Measurements from ENCODE around the gene TMPRSS6. TPM values are rescaled to one million over a fixed set of nuclear protein-coding genes. Genes with fewer than 3 reads are reported as not detected.

The TMPRSS6 gene
- total and polyA plus RNA-seq, 2 donors (not counting 1 experiment from before 2014, with no cell fraction given) = 0.03 TPM; not detected in 1

- peaks cover 10% of the 10 kb centered on the region for H3K4me1 Mint-ChIP-seq
- H3K27ac ChIP-seq (ENCODE audit: low read length in 2 of 2) = no peak overlapping the region
- H4K20me1 ChIP-seq (ENCODE audit: control insufficient read depth, insufficient read depth, low read length, poor library complexity, severe bottlenecking) = no peaks in the 10 kb centered on the region
- H2AFZ ChIP-seq (ENCODE audit: insufficient read depth, low read depth, low read length, poor library complexity, severe bottlenecking) = no peak overlapping the region
- intact Hi-C loops (cut with micrococcal nuclease) = no loop called here
- H3K9me3 ChIP-seq (ENCODE audit: control extremely low read depth in 1 of 3, control insufficient read depth in 2 of 3, insufficient read depth in 1 of 3, low read length in 2 of 3) = no peaks in the 10 kb centered on the region
- POLR2A ChIA-PET = no interaction called here
- no peaks in the 10 kb centered on the region for H3K27me3 Mint-ChIP-seq
- H3K4me1 ChIP-seq (ENCODE audit: control insufficient read depth in 2 of 2, insufficient read depth in 2 of 2, low read length in 2 of 2) = peaks cover 3 to 12% of the 10 kb centered on the region in 2 donors
- DNase-seq = no peak
- CTCF ChIA-PET = no interaction called here
- H3K79me2 ChIP-seq (ENCODE audit: control insufficient read depth, insufficient read depth, low read length) = no peaks in the 10 kb centered on the region
- H3K9ac ChIP-seq (ENCODE audit: low read length) = no peak overlapping the region
- TF ChIP-seq CTCF (IDR thresholded peaks at IDR 0.05) = no peak
- TF ChIP-seq EZH2 (IDR thresholded peaks at IDR 0.05; ENCODE audit: borderline replicate concordance, insufficient read depth, low read depth, low read length, poor library complexity, severe bottlenecking) = no peak
- H3K4me3 ChIP-seq (ENCODE audit: control extremely low read depth in 1 of 5, extremely low read depth in 1 of 5, insufficient read depth in 1 of 5, low read depth in 2 of 5, low read length in 4 of 5) = no peak overlapping the region
- WGBS (ENCODE audit: insufficient coverage) = 85% methylated on average over 8 of the region's 9 CpGs
- no peak overlapping the region for H3K4me3 Mint-ChIP-seq
- no peak overlapping the region for H3K27ac Mint-ChIP-seq
- peaks cover 0 to 36% of the 10 kb centered on the region in 2 experiments for H3K36me3 ChIP-seq (replicated peaks in 1 of 2; ENCODE audit: control extremely low read depth in 1 of 2, control insufficient read depth in 1 of 2, extremely low read depth in 1 of 2, insufficient read depth in 2 of 2, low read length in 1 of 2)
- H3K9me3 Mint-ChIP-seq (ENCODE audit: insufficient read depth) = no peaks in the 10 kb centered on the region
- no peaks in the 10 kb centered on the region for H3K27me3 ChIP-seq (replicated peaks in 1 of 4; ENCODE audit: control extremely low read depth in 1 of 4, control insufficient read depth in 3 of 4, insufficient read depth in 4 of 4, low read length in 3 of 4)
- ATAC-seq (ENCODE audit: low read depth) = no peak
- no peak overlapping the region for H3K4me2 ChIP-seq (replicated peaks; ENCODE audit: low read depth, low read length, poor library complexity, severe bottlenecking)
Observed at GRCh38 chr22:37057226-37057625, 52.3 kb downstream of the TMPRSS6 start.

GRCh38 chr22:37056246-37056645, 53.3 kb downstream of the TMPRSS6 start:
- Histone ChIP-seq H2AFZ (ENCODE audit: insufficient read depth, low read depth, low read length, poor library complexity, severe bottlenecking) (no peak overlapping the region), H3K9ac (ENCODE audit: low read length) (no peak overlapping the region), H4K20me1 (ENCODE audit: control insufficient read depth, insufficient read depth, low read length, poor library complexity, severe bottlenecking) (no peaks in the 10 kb centered on the region), H3K4me3 (ENCODE audit: control extremely low read depth in 1 of 5, extremely low read depth in 1 of 5, insufficient read depth in 1 of 5, low read depth in 2 of 5, low read length in 4 of 5) (no peak overlapping the region), H3K79me2 (ENCODE audit: control insufficient read depth, insufficient read depth, low read length) (no peaks in the 10 kb centered on the region), H3K27ac (ENCODE audit: low read length in 2 of 2) (no peak overlapping the region), H3K4me1 (ENCODE audit: control insufficient read depth in 2 of 2, insufficient read depth in 2 of 2, low read length in 2 of 2) (peaks cover 7 to 17% of the 10 kb centered on the region in 2 donors), H3K36me3 (replicated peaks in 1 of 2; ENCODE audit: control extremely low read depth in 1 of 2, control insufficient read depth in 1 of 2, extremely low read depth in 1 of 2, insufficient read depth in 2 of 2, low read length in 1 of 2) (peaks cover 0 to 36% of the 10 kb centered on the region in 2 experiments), H3K27me3 (replicated peaks in 1 of 4; ENCODE audit: control extremely low read depth in 1 of 4, control insufficient read depth in 3 of 4, insufficient read depth in 4 of 4, low read length in 3 of 4) (no peaks in the 10 kb centered on the region), H3K4me2 (replicated peaks; ENCODE audit: low read depth, low read length, poor library complexity, severe bottlenecking) (no peak overlapping the region), H3K9me3 (ENCODE audit: control extremely low read depth in 1 of 3, control insufficient read depth in 2 of 3, insufficient read depth in 1 of 3, low read length in 2 of 3) (no peaks in the 10 kb centered on the region)
- Mint-ChIP-seq H3K27ac (no peak overlapping the region), H3K4me3 (no peak overlapping the region), H3K27me3 (no peaks in the 10 kb centered on the region), H3K4me1 (peaks cover 10% of the 10 kb centered on the region), H3K9me3 (ENCODE audit: insufficient read depth) (no peaks in the 10 kb centered on the region)
- intact Hi-C loops (cut with micrococcal nuclease) = no loop called here
- 98% methylated on average over 13 of the region's 13 CpGs for WGBS (ENCODE audit: insufficient coverage)
- ChIA-PET POLR2A (no interaction called here), CTCF (interaction anchor here (2.0 kb wide), 1 partner anchor 143 kb away, joined by 6 read pairs; no protein-coding TSS in a partner anchor)
- ATAC-seq (ENCODE audit: low read depth) (no peak), DNase-seq (no peak)
- TF ChIP-seq CTCF (IDR thresholded peaks at IDR 0.05) (no peak), EZH2 (IDR thresholded peaks at IDR 0.05; ENCODE audit: borderline replicate concordance, insufficient read depth, low read depth, low read length, poor library complexity, severe bottlenecking) (no peak)
